HG03139 (cell line): ENCODE data around the gene CPPED1.

Source experiments
- ATAC-seq: cut with Tn5 transposase; IDR thresholded peaks from one replicate; pipeline ENCODE4 v1.9.1; 2021; ENCODE audit not compliant: unreplicated experiment

CPPED1 gene

GRCh38 chr16:12651765-12652512, 151.7 kb downstream of the CPPED1 start:
- no peak for ATAC-seq

GRCh38 chr16:12649356-12649755, 154.3 kb downstream of the CPPED1 start:
- no peak for ATAC-seq

- ATAC-seq: no peak
These were observed 157.0 kb downstream of the CPPED1 start for GRCh38 chr16:12646490-12647274.

- ATAC-seq: no peak
These were observed 157.6 kb downstream of the CPPED1 start for GRCh38 chr16:12646098-12646489.

GRCh38 chr16:12643034-12643455, 160.6 kb downstream of the CPPED1 start:
- ATAC-seq: no peak

- no peak for ATAC-seq
These were observed 164.6 kb downstream of the CPPED1 start for GRCh38 chr16:12639044-12639443.

GRCh38 chr16:12637002-12637401, 166.7 kb downstream of the CPPED1 start:
- no peak for ATAC-seq

- ATAC-seq: no peak
These were observed 174.4 kb downstream of the CPPED1 start for GRCh38 chr16:12629271-12629670.

GRCh38 chr16:12628536-12628935, 175.2 kb downstream of the CPPED1 start:
- ATAC-seq: no peak

GRCh38 chr16:12627394-12627793, 176.3 kb downstream of the CPPED1 start:
- no peak for ATAC-seq

- no peak for ATAC-seq
These were observed 177.3 kb downstream of the CPPED1 start for GRCh38 chr16:12626411-12626810.

- ATAC-seq: no peak
These were observed 178.0 kb downstream of the CPPED1 start for GRCh38 chr16:12625716-12626115.

GRCh38 chr16:12625068-12625467, 178.6 kb downstream of the CPPED1 start:
- ATAC-seq: no peak

- ATAC-seq: no peak
These were observed 183.5 kb downstream of the CPPED1 start for GRCh38 chr16:12620150-12620549.

GRCh38 chr16:12618515-12618914, 185.2 kb downstream of the CPPED1 start:
- ATAC-seq: no peak

GRCh38 chr16:12617401-12617819, 186.3 kb downstream of the CPPED1 start:
- no peak for ATAC-seq

GRCh38 chr16:12614662-12615278, 188.9 kb downstream of the CPPED1 start:
- ATAC-seq: no peak

- ATAC-seq: no peak
These were observed 189.6 kb downstream of the CPPED1 start for GRCh38 chr16:12613992-12614661.

GRCh38 chr16:12613131-12613991, 190.3 kb downstream of the CPPED1 start:
- peak; percentile 56 for ATAC-seq

GRCh38 chr16:12612598-12613101, 191.0 kb downstream of the CPPED1 start:
- ATAC-seq: no peak
